ENCODE results near the gene SEBOX. TPM values are rescaled to one million over a fixed set of nuclear protein-coding genes. Genes with fewer than 3 reads are reported as not detected.

The SEBOX gene
- total RNA-seq, 4 donors from 2014 or later = not detected

DNA sequence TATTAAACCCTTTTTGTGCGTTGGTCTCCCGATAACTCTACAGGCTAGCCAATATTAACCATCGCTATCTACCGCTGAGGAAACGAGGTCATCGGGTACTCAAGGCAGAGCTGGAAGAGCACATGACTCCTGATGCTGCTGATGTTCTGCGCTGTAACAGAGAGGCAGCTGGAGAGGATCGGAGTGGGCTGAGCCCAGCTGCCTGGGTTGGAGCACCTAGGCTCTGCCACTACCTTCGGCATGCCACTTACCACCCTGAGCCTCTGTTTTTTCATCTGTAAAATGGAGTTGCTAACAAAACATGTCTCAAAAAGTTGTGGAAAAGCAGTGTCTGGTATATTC is 41.4 kb upstream of the SEBOX start:
- H3K4me3 ChIP-seq = peak overlapping the region; percentile 62 to 86
- TF ChIP-seq, protein P1, sequence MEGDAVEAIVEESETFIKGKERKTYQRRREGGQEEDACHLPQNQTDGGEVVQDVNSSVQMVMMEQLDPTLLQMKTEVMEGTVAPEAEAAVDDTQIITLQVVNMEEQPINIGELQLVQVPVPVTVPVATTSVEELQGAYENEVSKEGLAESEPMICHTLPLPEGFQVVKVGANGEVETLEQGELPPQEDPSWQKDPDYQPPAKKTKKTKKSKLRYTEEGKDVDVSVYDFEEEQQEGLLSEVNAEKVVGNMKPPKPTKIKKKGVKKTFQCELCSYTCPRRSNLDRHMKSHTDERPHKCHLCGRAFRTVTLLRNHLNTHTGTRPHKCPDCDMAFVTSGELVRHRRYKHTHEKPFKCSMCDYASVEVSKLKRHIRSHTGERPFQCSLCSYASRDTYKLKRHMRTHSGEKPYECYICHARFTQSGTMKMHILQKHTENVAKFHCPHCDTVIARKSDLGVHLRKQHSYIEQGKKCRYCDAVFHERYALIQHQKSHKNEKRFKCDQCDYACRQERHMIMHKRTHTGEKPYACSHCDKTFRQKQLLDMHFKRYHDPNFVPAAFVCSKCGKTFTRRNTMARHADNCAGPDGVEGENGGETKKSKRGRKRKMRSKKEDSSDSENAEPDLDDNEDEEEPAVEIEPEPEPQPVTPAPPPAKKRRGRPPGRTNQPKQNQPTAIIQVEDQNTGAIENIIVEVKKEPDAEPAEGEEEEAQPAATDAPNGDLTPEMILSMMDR (IDR thresholded peaks at IDR 0.05) = no peak
- H3K9me3 ChIP-seq = no peaks in the 10 kb centered on the region
- peaks cover 0 to 5% of the 10 kb centered on the region in 2 donors for H3K4me1 ChIP-seq
- no peak for DNase-seq
- no peaks in the 10 kb centered on the region for H3K36me3 ChIP-seq
- H3K27ac ChIP-seq = peak overlapping the region; percentile 0 to 72
- no peaks in the 10 kb centered on the region for H3K27me3 ChIP-seq
- intact Hi-C loops (cut with DNase I; ENCODE audit: low total_unique reads) = no loop called here

DNA sequence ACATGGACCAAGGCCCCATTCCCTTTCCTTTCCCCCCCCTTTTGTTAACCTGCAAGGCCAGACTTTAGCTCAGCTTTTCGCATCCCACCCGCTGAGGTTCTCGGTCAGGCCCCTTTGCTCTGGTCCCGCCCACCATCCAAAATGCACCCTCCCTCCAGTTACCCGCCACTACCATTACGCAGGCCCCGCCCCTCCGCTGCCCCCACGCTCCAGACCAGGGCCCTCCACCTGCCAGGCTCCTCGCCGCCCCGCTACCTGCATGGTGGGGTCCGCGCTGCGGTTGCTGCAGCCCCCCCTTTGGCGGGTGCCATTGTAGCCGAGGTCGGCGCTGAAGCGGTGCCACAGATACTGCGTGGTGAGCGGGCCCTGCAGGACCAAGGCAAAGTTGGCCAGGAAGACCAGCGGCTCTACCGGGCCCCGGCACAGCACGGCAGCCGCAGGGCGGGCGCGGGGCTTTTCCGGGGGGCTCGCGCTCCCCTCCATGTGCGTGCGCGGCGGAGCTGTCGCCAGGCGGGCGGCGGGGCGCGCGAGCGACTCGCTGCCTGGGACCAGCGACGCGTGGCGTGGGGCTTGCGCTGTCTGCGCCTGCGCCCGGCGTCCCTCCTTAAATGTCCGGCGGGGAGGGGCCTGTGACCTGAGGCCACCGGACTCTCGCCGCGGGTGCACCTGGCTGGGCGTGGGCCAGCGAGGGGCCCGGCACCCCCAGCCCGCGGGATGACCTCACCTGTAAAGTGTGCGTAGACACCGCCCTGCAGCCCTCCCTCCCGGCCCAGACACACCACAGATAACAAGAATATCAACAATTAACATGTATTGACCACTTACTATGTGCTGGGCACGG is 40.9 kb upstream of the SEBOX start, which contains the start of gene SLC46A1:
SLC46A1 (minus strand) TSS at position 581 of the 841 bp plus-strand sequence; CDS start at position 483, 98 bp downstream.
- peak; percentile 54 to 61 for DNase-seq
- H3K27ac ChIP-seq = peak within 1 kb of the TSS; percentile 0 to 72
- no peaks in the 10 kb centered on the region for H3K36me3 ChIP-seq
- peak within 1 kb of the TSS; percentile 62 to 86 for H3K4me3 ChIP-seq
- intact Hi-C loops (cut with DNase I; ENCODE audit: low total_unique reads) = no loop called here
- H3K4me1 ChIP-seq = peaks cover 0 to 5% of the 10 kb centered on the region in 2 donors
- no peaks in the 10 kb centered on the region for H3K27me3 ChIP-seq
- TF ChIP-seq, protein P1 (IDR thresholded peaks at IDR 0.05) = no peak
- peak in 1 of 2 donors; percentile 23 for TF ChIP-seq POLR2A (IDR thresholded peaks at IDR 0.05)
- H3K9me3 ChIP-seq = no peaks in the 10 kb centered on the region

DNA sequence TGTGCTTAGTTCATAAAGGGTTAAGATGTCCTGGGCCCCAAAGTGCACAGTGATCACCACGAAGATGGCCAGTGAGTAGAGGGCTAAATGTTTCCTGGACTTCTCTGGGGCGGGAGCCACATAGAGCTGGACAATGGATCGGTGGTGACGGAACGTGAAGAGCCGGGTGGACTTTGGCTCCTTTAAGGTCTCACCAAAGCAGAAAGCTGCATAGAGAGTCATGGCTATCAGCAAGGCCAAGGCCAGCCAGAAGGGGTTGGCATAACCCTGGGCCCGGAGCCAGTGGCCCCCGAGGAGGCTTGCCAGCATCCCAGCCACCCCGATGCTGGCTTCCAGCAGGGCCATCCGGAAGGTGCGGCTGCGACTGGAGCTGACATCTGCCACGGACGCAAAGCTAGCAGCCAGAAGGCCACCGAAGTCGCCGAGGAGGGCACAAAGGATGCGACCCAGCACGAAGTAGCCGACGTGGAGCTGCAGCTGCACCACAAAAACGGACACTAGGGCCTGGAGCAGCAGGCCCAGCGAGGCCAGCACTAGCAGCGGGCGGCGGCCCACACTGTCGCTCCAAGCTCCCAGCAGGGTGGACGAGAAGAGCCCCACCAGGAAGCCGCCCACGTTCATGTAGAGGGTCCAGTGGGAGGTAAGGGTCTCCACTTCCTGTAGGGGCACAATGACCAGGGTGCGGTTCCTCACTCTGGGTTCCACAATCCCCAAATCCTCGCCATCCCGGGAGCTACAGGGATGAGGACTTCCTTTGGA is 40.0 kb upstream of the SEBOX start:
- no peaks in the 10 kb centered on the region for H3K9me3 ChIP-seq
- DNase-seq = no peak
- no peaks in the 10 kb centered on the region for H3K36me3 ChIP-seq
- peak overlapping the region in 1 of 2 donors; percentile 72 for H3K27ac ChIP-seq
- intact Hi-C loops (cut with DNase I; ENCODE audit: low total_unique reads) = no loop called here
- TF ChIP-seq, protein P1 (IDR thresholded peaks at IDR 0.05) = no peak
- TF ChIP-seq POLR2A (IDR thresholded peaks at IDR 0.05) = no peak
- H3K4me1 ChIP-seq = peaks cover 0 to 5% of the 10 kb centered on the region in 2 donors
- H3K4me3 ChIP-seq = peak overlapping the region; percentile 62 to 86
- no peaks in the 10 kb centered on the region for H3K27me3 ChIP-seq

DNA sequence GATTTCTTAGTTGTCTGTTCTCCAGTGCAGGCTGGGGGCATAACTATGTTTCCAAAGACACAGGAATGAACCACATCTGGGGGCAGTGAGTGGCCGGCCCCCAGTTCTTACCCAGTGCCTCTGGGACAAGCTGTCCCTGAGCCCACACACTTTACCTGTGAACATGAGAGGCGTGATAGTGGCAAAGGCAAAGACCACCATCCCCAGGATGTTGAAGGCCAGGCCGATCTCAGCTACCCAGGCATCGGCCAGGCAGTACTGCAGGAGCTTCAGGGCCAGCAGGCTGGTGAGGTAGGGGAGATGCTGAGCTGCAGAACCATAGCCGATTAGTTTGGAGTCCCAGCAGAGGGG is 39.4 kb upstream of the SEBOX start:
- Histone ChIP-seq H3K9me3 (no peaks in the 10 kb centered on the region), H3K4me1 (peaks cover 0 to 5% of the 10 kb centered on the region in 2 donors), H3K27ac (no peak overlapping the region), H3K36me3 (no peaks in the 10 kb centered on the region), H3K27me3 (no peaks in the 10 kb centered on the region), H3K4me3 (no peak overlapping the region)
- no peak for DNase-seq
- intact Hi-C loops (cut with DNase I; ENCODE audit: low total_unique reads) = no loop called here
- TF ChIP-seq, protein P1 (IDR thresholded peaks at IDR 0.05) = no peak
- TF ChIP-seq POLR2A (IDR thresholded peaks at IDR 0.05) = no peak

DNA sequence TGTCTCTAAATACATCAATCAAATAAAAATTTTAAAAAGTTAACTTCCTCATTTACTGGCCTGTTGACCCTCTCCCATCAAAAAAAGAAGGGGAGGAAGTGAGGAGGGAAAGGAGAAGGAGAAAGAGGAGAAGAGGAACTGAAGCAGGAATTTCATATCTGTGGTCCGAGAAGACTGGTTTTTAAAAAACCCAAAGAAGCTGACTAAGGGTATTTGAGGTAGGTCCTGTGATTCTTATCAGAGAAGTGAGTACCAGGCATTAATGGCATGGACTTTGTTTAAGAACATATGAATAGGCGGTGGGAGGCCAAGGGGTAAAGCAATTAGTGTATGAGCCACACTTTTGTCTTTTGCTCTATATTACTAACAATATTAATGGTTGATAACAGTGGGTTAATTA is 39.0 kb upstream of the SEBOX start:
- H3K27ac ChIP-seq = no peak overlapping the region
- no peak overlapping the region for H3K4me3 ChIP-seq
- H3K4me1 ChIP-seq = peaks cover 0 to 5% of the 10 kb centered on the region in 2 donors
- no peak for TF ChIP-seq POLR2A (IDR thresholded peaks at IDR 0.05)
- TF ChIP-seq, protein P1 (IDR thresholded peaks at IDR 0.05) = no peak
- H3K27me3 ChIP-seq = no peaks in the 10 kb centered on the region
- no peak for DNase-seq
- H3K9me3 ChIP-seq = no peaks in the 10 kb centered on the region
- intact Hi-C loops (cut with DNase I; ENCODE audit: low total_unique reads) = no loop called here
- H3K36me3 ChIP-seq = no peaks in the 10 kb centered on the region

All from uterus (tissue), 4 donors.